Esophagus squamous epithelium (tissue), 5 donors: Measurements from ENCODE around the gene DLL4. TPM values are rescaled to one million over a fixed set of nuclear protein-coding genes. Genes with fewer than 3 reads are reported as not detected.
A peak's percentile ranks its signal among the peaks of the same experiment; 100 is the strongest.
"Not testable (repeated sequence)": the region's sequence is repeated elsewhere in the genome, so short reads cannot be mapped to it uniquely, and the experiment has no call there.

Experiments
- DNase-seq: peaks from one replicate; lab custom pipeline; 2025; lab: John Stamatoyannopoulos, UW
- H3K27ac ChIP-seq, 4 donors: fragments of 200-600 bp; sonication (generic); one replicate each; pipeline ENCODE4 v1.5.1; 2016 to 2019; ENCODE audit warnings: mild to moderate bottlenecking in 1 of 4
- H3K27me3 ChIP-seq, 4 donors: fragments of 200-600 bp; sonication (generic); 1 replicate in 3 of 4; 2 replicates in 1 of 4; pipeline versions ENCODE4 v1.5.1 to v1.6.0; 2017 to 2021; ENCODE audit warnings: antibody characterized with exemption in 1 of 4
- H3K36me3 ChIP-seq, 3 donors: fragments of 200-600 bp; sonication (generic); one replicate each; pipeline ENCODE4 v1.5.1; 2016 to 2019
- H3K4me1 ChIP-seq, 3 donors: fragments of 200-600 bp; sonication (generic); one replicate each; pipeline ENCODE4 v1.5.1; 2017 to 2019
- H3K4me3 ChIP-seq, 4 donors: fragments of 200-600 bp; sonication (generic); 1 replicate in 3 of 4; 2 replicates in 1 of 4; pipeline ENCODE4 v1.5.1; 2016 to 2019; ENCODE audit warnings: mild to moderate bottlenecking in 2 of 4, moderate library complexity in 1 of 4
- H3K9me3 ChIP-seq, 3 donors: fragments of 200-600 bp; sonication (generic); one replicate each; pipeline ENCODE4 v1.5.1; 2016 to 2019
- CTCF ChIP-seq, 6 experiments: fragments of 450-650 bp in 4 of 6; fragments of 200-600 bp in 2 of 6; sonication (generic) in 2 of 6; IDR thresholded peaks; one replicate each; pipeline ENCODE4 v1.5.1; 2016 to 2019; ENCODE audit warnings: antibody characterized with exemption in 6 of 6, mild to moderate bottlenecking in 4 of 6, moderate library complexity in 4 of 6
- POLR2A ChIP-seq, 4 donors: fragments of 450-650 bp; IDR thresholded peaks; one replicate each; pipeline ENCODE4 v1.6.1; 2017; ENCODE audit warnings: antibody characterized with exemption in 4 of 4, mild to moderate bottlenecking in 4 of 4, moderate library complexity in 3 of 4
- WGBS, 2 donors: methylation state at CpG; one replicate each; pipeline ENCODE4 v1.1.5; 2018; 5-methylcytosine and 5-hydroxymethylcytosine counted together
- intact Hi-C: fragments of 100-400 bp; cut with DNase I; formaldehyde crosslinking; loops from one replicate; pipeline ENCODE4 v1.15.0; 2022
- total RNA-seq, 4 donors: library from RNA; depleted of rRNA; stranded (reverse); fragments of >200 nt; gene quantifications; one replicate each; pipeline ENCODE4 v1.1.0, GENCODE V29; 2016
- donor health status: DM: yes; HTN: yes; CAD: no.

The DLL4 gene
- total RNA-seq, 4 donors from 2014 or later = 0.68 to 4.6 (median 1.3) TPM

GRCh38 chr15:40952301-40952900 is 23.3 kb downstream of the DLL4 start:
- no peaks in the 10 kb centered on the region for H3K27me3 ChIP-seq
- intact Hi-C loops = no loop called here
- TF ChIP-seq POLR2A (IDR thresholded peaks at IDR 0.05) (no peak), CTCF (IDR thresholded peaks at IDR 0.05) (no peak)
- DNase-seq = no peak
- H3K9me3 ChIP-seq = no peaks in the 10 kb centered on the region
- no peaks in the 10 kb centered on the region for H3K36me3 ChIP-seq
- peak overlapping the region; percentile 55 to 79 (median 78) for H3K27ac ChIP-seq
- WGBS, 2 donors = 40 to 78% methylated on average over 5 to 8 of the region's 23 CpGs
- H3K4me3 ChIP-seq = peak overlapping the region; percentile 51 to 85 (median 66)
- peaks cover 6 to 41% (median 14%) of the 10 kb centered on the region in 3 donors for H3K4me1 ChIP-seq

GRCh38 chr15:40952901-40953712 is 24.0 kb downstream of the DLL4 start, which contains the start of gene CHAC1:
CHAC1 (plus strand) TSS chr15:40953471; CDS start chr15:40953584, 113 bp downstream.
- peak; percentile 74 for DNase-seq
- peak within 1 kb of the TSS; percentile 51 to 85 (median 66) for H3K4me3 ChIP-seq
- intact Hi-C loops = no loop called here
- no peaks in the 10 kb centered on the region for H3K27me3 ChIP-seq
- TF ChIP-seq POLR2A (IDR thresholded peaks at IDR 0.05) (peak in 1 of 4 donors; percentile 71), CTCF (IDR thresholded peaks at IDR 0.05) (peak in 1 of 6 experiments; percentile 18)
- no peaks in the 10 kb centered on the region for H3K36me3 ChIP-seq
- WGBS, 2 donors = 0% methylated on average over 1 of the region's 72 CpGs; no CpG with 5 or more reads in 1 of the 2 donors
- no peaks in the 10 kb centered on the region for H3K9me3 ChIP-seq
- H3K27ac ChIP-seq = peak within 1 kb of the TSS; percentile 55 to 79 (median 78)
- H3K4me1 ChIP-seq = peaks cover 6 to 48% (median 14%) of the 10 kb centered on the region in 3 donors

GRCh38 chr15:40953713-40954074 is 24.6 kb downstream of the DLL4 start:
- DNase-seq = no peak
- H3K27me3 ChIP-seq = no peaks in the 10 kb centered on the region
- WGBS, 2 donors = 7 to 8% methylated on average over 4 to 6 of the region's 17 CpGs
- TF ChIP-seq CTCF (IDR thresholded peaks at IDR 0.05) = no peak
- TF ChIP-seq POLR2A (IDR thresholded peaks at IDR 0.05) = no peak
- peaks cover 6 to 49% (median 14%) of the 10 kb centered on the region in 3 donors for H3K4me1 ChIP-seq
- H3K4me3 ChIP-seq = peak overlapping the region; percentile 51 to 85 (median 66)
- intact Hi-C loops = no loop called here
- no peaks in the 10 kb centered on the region for H3K9me3 ChIP-seq
- H3K27ac ChIP-seq = peak overlapping the region; percentile 38 to 79 (median 70)
- H3K36me3 ChIP-seq = no peaks in the 10 kb centered on the region

GRCh38 chr15:40954158-40954848 is 25.2 kb downstream of the DLL4 start:
- H3K36me3 ChIP-seq, H3K27me3 ChIP-seq, H3K9me3 ChIP-seq, H3K27ac ChIP-seq, intact Hi-C loops, DNase-seq: not testable (repeated sequence)
- peaks cover 6 to 47% (median 14%) of the 10 kb centered on the region in 3 donors for H3K4me1 ChIP-seq
- peak overlapping the region in 3 of 4 donors; percentile 61 to 85 (median 71) for H3K4me3 ChIP-seq
- WGBS, 2 donors = 61 to 78% methylated on average over 6 to 8 of the region's 8 CpGs

GRCh38 chr15:40955141-40955903 is 26.2 kb downstream of the DLL4 start:
- intact Hi-C loops = no loop called here
- Histone ChIP-seq H3K4me1 (peaks cover 6 to 38% (median 14%) of the 10 kb centered on the region in 3 donors), H3K9me3 (no peaks in the 10 kb centered on the region), H3K27ac (no peak overlapping the region), H3K27me3 (no peaks in the 10 kb centered on the region), H3K4me3 (no peak overlapping the region), H3K36me3 (no peaks in the 10 kb centered on the region)
- no peak for DNase-seq
- no peak for TF ChIP-seq POLR2A (IDR thresholded peaks at IDR 0.05)
- no peak for TF ChIP-seq CTCF (IDR thresholded peaks at IDR 0.05)
- WGBS, 2 donors = 42 to 74% methylated on average over 2 to 5 of the region's 20 CpGs
